Measurements from ENCODE around the gene C4orf50. TPM values are rescaled to one million over a fixed set of nuclear protein-coding genes. Genes with fewer than 3 reads are reported as not detected.
"Not testable (repeated sequence)": the region's sequence is repeated elsewhere in the genome, so short reads cannot be mapped to it uniquely, and the experiment has no call there.

C4orf50 gene
- total and polyA plus RNA-seq, 7 donors = not detected

DNA sequence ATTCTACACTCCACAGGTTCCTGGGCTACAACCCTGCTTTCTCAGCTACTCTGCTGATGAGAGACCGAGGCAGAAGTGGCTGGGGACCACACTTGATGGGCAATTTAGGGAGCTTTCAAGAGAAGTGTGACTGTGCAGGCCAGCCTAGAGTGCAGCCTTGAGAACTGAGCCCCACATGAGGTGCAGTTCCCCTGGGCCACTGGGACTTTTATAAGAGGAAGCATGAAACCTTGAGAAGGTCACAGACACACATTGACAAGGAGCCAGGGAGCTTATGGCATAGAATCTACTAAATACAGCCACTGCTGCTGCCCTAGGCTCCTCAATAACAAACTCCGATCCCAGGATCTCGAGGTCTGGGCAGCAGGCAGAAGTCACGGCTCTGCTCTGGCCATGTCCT is 13.1 kb downstream of the C4orf50 start:
- no peaks in the 10 kb centered on the region for H3K9me3 ChIP-seq
- peaks cover 2 to 30% (median 3%) of the 10 kb centered on the region in 3 donors for H3K27me3 ChIP-seq (ENCODE audit: insufficient read depth in 3 of 3, low read length in 2 of 3)
- no peak for DNase-seq
- ATAC-seq = no peak
- H3K27ac ChIP-seq = no peak overlapping the region
- intact Hi-C loops (cut with DNase I) = no loop called here
- 46 to 74% (median 56%) methylated on average over 4 of the region's 4 CpGs for WGBS, 3 donors
- H3K36me3 ChIP-seq (ENCODE audit: insufficient read depth in 1 of 2, low read depth in 1 of 2) = no peaks in the 10 kb centered on the region
- H3K4me3 ChIP-seq = no peak overlapping the region
- no peaks in the 10 kb centered on the region for H3K4me1 ChIP-seq
- TF ChIP-seq, protein P1, sequence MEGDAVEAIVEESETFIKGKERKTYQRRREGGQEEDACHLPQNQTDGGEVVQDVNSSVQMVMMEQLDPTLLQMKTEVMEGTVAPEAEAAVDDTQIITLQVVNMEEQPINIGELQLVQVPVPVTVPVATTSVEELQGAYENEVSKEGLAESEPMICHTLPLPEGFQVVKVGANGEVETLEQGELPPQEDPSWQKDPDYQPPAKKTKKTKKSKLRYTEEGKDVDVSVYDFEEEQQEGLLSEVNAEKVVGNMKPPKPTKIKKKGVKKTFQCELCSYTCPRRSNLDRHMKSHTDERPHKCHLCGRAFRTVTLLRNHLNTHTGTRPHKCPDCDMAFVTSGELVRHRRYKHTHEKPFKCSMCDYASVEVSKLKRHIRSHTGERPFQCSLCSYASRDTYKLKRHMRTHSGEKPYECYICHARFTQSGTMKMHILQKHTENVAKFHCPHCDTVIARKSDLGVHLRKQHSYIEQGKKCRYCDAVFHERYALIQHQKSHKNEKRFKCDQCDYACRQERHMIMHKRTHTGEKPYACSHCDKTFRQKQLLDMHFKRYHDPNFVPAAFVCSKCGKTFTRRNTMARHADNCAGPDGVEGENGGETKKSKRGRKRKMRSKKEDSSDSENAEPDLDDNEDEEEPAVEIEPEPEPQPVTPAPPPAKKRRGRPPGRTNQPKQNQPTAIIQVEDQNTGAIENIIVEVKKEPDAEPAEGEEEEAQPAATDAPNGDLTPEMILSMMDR (IDR thresholded peaks at IDR 0.05) = no peak

DNA sequence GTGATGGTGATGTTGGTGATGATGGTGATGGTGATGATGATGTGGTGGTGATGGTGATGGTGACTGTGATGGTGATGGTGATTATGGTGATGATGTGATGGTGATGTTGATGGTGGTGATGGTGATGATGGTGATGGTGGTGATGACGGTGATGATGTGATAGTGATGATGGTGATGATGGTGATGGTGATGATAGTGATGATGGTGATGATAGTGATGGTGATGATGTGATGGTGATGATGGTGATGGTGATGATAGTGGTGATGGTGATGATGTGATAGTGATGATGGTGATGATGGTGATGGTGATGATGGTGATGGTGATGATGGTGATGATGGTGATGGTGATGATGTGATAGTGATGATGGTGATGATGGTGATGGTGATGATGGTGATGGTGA is 14.7 kb downstream of the C4orf50 start:
- DNase-seq; ATAC-seq; H3K27ac ChIP-seq; H3K4me3 ChIP-seq; H3K9me3 ChIP-seq; H3K4me1 ChIP-seq; H3K36me3 ChIP-seq (ENCODE audit: insufficient read depth in 1 of 2, low read depth in 1 of 2); intact Hi-C loops (cut with DNase I): not testable (repeated sequence)
- WGBS, 3 donors = 84 to 92% (median 91%) methylated on average over 1 of the region's 1 CpG
- peaks cover 0 to 29% (median 0%) of the 10 kb centered on the region in 3 donors for H3K27me3 ChIP-seq (ENCODE audit: insufficient read depth in 3 of 3, low read length in 2 of 3)

DNA sequence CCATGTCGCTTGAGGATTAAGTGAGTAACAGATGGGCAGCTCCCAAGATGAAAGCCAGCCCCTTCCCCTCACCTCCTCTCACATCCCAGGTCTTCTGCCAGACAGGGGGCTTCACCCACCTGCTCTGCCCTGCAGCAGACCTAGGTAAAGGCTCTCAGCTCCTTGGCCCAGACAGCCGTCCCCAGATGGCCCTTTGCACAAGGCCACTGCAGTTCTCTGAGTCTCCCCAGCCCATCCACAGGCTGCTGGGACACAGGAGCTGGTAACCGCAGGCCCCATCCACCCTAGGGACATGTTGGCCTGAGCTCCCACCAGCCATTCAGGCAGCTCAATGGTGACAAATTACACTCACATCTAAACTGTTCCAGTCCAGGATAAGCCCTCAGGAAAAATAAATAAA is 15.3 kb downstream of the C4orf50 start:
- H3K27me3 ChIP-seq (ENCODE audit: insufficient read depth in 3 of 3, low read length in 2 of 3) = peaks cover 0 to 23% (median 0%) of the 10 kb centered on the region in 3 donors
- 66 to 75% (median 75%) methylated on average over 2 to 3 of the region's 3 CpGs for WGBS, 3 donors
- no peaks in the 10 kb centered on the region for H3K36me3 ChIP-seq (ENCODE audit: insufficient read depth in 1 of 2, low read depth in 1 of 2)
- no peak overlapping the region for H3K4me3 ChIP-seq
- H3K4me1 ChIP-seq = no peaks in the 10 kb centered on the region
- intact Hi-C loops (cut with DNase I) = no loop called here
- DNase-seq (no peak), ATAC-seq (no peak)
- TF ChIP-seq, protein P1 (IDR thresholded peaks at IDR 0.05) = no peak
- H3K27ac ChIP-seq = no peak overlapping the region
- no peaks in the 10 kb centered on the region for H3K9me3 ChIP-seq

DNA sequence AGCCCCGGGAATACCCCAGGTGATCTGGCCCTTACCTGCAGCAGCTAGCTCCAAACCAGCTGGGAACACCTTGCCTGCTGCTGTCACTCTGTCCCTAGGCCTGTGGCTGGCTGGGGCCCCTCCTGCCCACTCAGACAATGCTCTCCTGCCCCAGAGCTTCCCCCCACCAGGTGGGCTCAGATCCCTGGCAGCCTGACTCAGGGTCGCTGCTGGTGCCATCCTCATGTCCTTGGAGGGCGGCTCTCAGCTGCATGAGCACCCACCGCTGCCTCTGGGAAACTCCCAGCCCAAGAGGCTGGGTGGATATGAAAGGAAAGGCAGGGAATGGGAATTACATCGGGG is 15.8 kb downstream of the C4orf50 start:
- intact Hi-C loops (cut with DNase I) = no loop called here
- WGBS, 3 donors = 77 to 86% (median 84%) methylated on average over 5 of the region's 5 CpGs
- ATAC-seq (no peak), DNase-seq (no peak)
- Histone ChIP-seq H3K36me3 (ENCODE audit: insufficient read depth in 1 of 2, low read depth in 1 of 2) (no peaks in the 10 kb centered on the region), H3K4me1 (no peaks in the 10 kb centered on the region), H3K27ac (no peak overlapping the region), H3K4me3 (no peak overlapping the region), H3K27me3 (ENCODE audit: insufficient read depth in 3 of 3, low read length in 2 of 3) (peaks cover 0 to 20% (median 0%) of the 10 kb centered on the region in 3 donors), H3K9me3 (no peaks in the 10 kb centered on the region)
- TF ChIP-seq, protein P1 (IDR thresholded peaks at IDR 0.05) = no peak

DNA sequence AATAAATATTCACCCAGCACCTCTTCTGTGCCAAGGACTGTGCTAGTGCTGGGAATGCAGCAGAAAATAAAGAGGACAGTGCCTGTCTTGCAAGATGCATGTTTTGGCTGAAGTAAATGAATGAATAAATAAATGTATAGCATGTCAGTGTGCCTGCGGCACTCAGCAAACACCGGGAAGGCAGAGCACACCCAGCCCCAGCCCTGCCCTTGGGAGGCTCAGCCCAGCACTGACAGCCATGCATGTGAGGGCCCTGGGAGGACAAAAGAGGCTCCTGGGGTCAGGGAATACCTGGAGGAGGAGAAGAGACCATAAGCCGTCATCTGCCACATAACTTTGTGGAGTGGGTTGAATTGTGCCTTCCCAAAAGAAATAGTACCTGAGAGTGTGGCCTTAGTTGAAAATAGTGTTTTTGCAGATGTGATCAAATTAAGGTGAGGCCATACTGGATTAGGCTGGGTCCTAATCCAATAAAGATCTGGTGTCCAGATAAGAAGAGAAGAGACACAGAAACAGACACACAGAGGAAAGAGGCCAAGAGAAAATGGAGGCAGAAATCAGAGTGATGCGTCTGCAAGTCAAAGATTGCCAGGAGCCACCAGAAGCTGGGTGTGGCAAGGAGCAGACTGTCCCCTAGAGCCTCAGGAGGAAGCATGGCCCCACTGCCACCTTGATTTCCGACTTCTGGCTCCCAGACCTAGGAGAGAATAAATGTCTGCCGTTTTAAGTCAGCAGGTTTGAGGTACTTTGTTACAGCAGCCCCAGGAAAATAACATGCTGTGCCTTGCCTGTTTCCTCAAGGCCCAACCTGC is 16.3 kb downstream of the C4orf50 start:
- H3K27ac ChIP-seq = no peak overlapping the region
- H3K4me3 ChIP-seq = no peak overlapping the region
- DNase-seq (peak in 1 of 2 donors; percentile 26), ATAC-seq (no peak)
- TF ChIP-seq, protein P1 (IDR thresholded peaks at IDR 0.05) = no peak
- no peaks in the 10 kb centered on the region for H3K36me3 ChIP-seq (ENCODE audit: insufficient read depth in 1 of 2, low read depth in 1 of 2)
- intact Hi-C loops (cut with DNase I) = no loop called here
- H3K27me3 ChIP-seq (ENCODE audit: insufficient read depth in 3 of 3, low read length in 2 of 3) = peaks cover 0 to 14% (median 0%) of the 10 kb centered on the region in 3 donors
- 63 to 72% (median 71%) methylated on average over 6 of the region's 6 CpGs for WGBS, 3 donors
- H3K4me1 ChIP-seq = no peaks in the 10 kb centered on the region
- no peaks in the 10 kb centered on the region for H3K9me3 ChIP-seq
